GM21717 (cell line): ENCODE data around the gene TOR1B.
"Not testable (repeated sequence)": the region's sequence is repeated elsewhere in the genome, so short reads cannot be mapped to it uniquely, and the experiment has no call there.

Experiments used
- ATAC-seq: cut with Tn5 transposase; IDR thresholded peaks from one replicate; pipeline ENCODE4 v1.9.1; 2021; ENCODE audit warnings: mild to moderate bottlenecking, moderate library complexity; ENCODE audit not compliant: unreplicated experiment

Gene TOR1B

GRCh38 chr9:129802833-129803675 is at the start of gene TOR1B:
TSS of gene TOR1B (plus strand) at chr9:129803184. CDS start at chr9:129803213, 29 bp downstream.
- ATAC-seq: peak; percentile 88

DNA sequence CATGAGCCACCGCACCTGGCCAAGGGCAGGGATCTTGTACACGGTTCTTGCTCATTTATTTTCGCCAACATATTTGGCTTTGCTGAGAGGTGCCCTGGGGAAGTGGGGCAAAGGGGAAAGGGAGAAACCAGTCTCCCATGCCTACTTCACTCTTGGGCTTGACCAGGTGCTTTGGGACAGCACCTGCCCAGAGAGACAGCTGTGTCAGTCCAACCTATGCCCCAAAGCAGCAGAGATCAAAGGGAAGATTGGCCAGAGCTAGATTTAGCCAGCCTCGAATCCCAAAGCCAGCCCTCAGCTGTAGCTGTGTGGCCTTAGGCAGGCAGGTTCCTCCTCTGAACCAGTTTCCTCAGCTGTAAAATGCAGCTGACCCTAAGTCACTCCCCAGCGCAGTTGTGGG is 47.8 kb upstream of the TOR1B start:
- ATAC-seq: no peak

- no peak for ATAC-seq
Observed at GRCh38 chr9:129756191-129756590, 46.8 kb upstream of the TOR1B start.

GRCh38 chr9:129757045-129757444 is 45.9 kb upstream of the TOR1B start:
- no peak for ATAC-seq

DNA sequence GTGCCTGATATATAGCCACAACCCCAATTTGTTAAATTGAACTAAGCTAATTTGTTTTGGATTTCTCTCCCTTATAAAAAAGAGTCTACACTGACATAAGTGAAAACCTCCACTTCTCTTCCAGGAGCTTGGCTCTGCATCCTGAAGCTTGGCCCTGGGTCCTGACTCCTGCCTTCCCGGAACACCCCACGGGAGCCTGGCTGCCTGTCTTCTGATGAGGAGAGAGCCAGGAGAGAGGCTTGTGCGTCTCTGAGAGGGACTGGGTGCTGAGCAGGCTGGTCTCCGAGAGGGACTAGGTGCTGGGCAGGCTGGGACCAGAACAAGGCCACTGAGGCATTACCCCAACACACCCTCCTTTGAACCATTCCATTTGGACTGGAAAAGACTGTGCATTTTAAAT is 43.7 kb upstream of the TOR1B start:
- no peak for ATAC-seq

GRCh38 chr9:129759804-129760502 is 43.0 kb upstream of the TOR1B start:
- no peak for ATAC-seq

GRCh38 chr9:129760784-129761183 is 42.2 kb upstream of the TOR1B start:
- ATAC-seq: not testable (repeated sequence)

DNA sequence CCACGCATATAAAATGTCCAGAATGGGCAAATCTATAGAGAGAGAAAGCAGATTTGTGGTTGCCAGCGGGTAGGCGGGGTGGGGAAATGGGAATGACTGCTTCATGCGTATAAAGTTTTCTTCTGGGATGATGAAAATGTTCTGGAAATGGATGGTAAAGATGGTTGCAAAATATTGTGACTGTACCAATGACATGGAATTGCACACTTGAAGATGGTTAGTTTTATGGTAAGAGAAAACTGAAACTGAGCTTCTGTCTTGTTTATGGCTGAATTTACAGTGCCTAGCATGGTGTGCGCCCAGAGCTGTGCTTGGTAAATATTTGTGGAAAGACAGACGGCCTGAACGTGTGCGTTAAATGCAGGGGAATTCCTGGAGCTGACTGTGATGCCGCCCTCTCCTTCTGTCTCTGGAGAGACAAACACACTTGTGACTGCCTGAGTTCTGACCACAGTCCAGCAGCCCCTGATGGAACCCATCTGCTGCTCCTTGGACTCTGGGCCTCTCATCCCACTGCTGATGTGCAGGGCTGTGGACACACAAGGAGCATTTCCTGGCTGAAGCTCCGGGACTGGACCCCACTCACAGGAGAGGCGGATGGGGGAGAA is 41.6 kb upstream of the TOR1B start:
- ATAC-seq: no peak

GRCh38 chr9:129761901-129762369 is 41.0 kb upstream of the TOR1B start:
- no peak for ATAC-seq

GRCh38 chr9:129762370-129762984 is 40.5 kb upstream of the TOR1B start:
- not testable (repeated sequence) for ATAC-seq

GRCh38 chr9:129762985-129763926 is 39.7 kb upstream of the TOR1B start:
- ATAC-seq: no peak

DNA sequence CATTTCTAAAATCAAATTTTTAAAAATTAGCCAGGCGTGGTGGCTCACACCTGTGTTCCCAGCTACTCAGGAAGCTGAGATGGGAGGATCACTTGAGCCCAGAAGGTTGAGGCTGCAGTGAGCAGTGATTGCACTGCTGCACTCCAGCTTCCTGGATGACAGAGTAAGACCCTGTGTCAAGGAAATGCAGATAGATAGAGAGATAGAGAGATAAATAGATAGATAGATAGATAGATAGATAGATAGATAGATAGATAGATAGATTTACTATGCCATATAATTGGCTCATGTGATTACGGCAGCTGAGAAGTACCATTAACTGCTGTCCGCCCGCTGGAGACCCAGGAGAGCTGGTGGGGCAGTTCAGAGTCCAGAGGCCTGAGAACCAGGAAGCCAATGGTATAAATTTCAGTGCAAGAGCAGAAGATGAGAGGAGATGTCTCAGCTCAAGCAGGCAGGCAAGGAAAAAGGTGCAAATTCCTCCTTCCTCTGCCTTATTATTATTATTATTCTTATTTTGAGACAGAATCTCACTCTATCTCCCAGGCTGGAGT is 37.1 kb upstream of the TOR1B start:
- no peak for ATAC-seq

DNA sequence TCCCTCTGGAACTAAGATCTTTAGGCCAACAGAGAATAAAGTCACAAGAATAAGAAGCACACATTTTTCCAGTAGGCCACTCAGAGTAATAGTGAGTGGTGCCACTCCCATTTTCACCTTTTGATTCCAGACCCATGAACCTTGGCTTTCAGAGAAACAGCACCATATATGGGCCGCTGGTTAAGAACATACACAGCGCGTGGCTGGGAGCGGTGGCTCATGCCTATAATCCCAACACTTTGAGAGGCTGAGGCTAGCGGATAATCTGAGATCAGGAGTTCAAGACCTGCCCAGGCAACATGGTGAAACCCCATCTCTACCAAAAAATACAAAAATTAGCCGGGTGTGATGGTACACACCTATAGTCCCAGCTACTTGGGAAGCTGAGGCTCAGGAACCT is 34.5 kb upstream of the TOR1B start:
- no peak for ATAC-seq

DNA sequence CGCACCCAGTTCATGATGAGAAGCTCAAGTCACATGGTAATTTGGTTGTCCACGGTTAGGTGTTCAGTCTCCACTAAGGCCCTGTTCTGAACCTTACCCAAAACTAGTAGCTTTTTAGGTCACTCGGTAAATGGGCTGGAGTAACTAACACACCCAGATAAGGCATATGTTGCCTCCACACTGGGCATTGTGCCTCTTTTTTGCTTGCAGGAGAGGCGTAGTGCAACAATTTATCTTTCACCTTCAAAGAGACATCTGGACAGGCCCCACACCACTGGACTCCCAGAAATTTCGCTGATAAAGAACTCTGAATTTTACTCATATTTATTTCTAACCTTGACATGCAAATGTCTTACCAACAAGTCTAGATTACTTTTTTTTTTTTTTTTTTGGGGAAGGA is 33.3 kb upstream of the TOR1B start:
- no peak for ATAC-seq

DNA sequence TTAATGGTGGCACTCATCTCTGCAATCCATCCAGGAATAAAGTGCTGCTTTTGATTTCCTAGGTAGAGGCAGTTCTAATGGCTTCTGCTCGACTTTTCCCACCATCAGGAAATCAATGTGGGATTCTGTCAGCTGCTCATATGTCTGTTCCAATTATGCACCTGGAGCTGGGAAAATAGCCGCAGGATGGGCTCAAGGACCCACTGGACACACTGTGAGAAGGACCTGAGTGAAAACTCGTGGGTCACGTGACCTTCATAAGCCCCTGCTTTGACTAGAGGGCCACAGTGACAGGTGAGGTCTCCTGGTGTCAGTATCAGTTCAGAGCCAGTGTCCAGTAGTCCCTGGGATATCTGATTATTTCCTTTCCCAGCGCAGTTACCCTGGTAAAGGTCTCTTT is 32.2 kb upstream of the TOR1B start:
- no peak for ATAC-seq

DNA sequence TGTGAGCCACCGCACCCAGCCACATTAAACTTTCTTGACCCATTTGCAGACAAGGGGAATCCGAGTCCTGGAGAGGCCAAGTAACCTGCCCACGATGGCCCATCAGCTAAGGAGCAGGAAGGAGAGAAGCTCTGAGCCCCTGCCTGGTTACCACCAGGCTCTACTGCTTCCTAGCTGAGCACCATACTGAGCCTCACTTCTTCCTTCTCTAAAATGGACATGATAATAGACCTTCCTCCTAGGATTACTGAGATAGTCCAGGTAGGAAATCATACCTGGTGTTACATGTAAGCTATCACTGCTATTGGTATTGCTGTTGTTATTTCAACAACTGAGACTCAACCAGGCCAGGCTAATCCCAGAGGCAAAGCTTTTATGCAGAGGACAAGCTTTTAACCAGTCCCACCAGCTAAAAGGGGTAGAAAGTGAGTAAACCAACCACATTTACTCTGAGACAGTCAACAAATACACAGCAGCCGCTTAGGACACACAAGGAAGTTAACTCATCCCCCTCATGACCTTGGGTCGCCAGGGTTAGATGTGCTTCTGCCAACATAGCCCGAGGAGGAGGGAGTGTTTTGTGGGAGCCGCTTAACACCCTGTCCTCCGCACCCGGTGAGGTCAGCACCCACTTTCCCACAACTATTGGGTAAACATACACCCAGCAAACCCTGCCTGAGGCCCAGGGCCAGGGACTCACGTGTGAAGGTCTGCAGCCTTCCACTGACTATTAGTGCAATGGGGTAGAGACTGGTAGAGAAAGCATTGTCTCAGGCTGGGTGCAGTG is 29.5 kb upstream of the TOR1B start:
- no peak for ATAC-seq

- ATAC-seq: no peak
Observed at GRCh38 chr9:129774791-129775447, 28.1 kb upstream of the TOR1B start.

GRCh38 chr9:129775448-129775798 is 27.6 kb upstream of the TOR1B start:
- ATAC-seq: no peak

DNA sequence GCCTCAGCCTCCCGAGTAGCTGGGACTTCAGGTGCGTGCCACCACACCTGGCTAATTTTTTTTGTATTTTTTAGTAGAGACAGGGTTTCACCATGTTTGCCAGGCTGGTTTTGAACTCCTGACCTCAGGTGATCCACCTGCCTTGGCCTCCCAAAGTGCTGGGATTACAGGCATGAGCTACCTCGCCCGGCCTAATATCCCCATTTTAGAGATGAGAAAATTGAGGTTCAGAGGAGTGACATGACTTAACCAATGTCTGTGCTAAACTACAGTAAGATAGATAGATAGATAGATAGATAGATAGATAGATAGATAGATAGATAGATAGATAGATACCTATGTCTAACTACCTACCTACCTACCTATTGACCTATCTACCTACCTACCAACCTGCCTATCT is 26.9 kb upstream of the TOR1B start:
- ATAC-seq: not testable (repeated sequence)
